Measurements from ENCODE around the gene SORCS2.
A peak's percentile ranks its signal among the peaks of the same experiment; 100 is the strongest.

The SORCS2 gene

DNA sequence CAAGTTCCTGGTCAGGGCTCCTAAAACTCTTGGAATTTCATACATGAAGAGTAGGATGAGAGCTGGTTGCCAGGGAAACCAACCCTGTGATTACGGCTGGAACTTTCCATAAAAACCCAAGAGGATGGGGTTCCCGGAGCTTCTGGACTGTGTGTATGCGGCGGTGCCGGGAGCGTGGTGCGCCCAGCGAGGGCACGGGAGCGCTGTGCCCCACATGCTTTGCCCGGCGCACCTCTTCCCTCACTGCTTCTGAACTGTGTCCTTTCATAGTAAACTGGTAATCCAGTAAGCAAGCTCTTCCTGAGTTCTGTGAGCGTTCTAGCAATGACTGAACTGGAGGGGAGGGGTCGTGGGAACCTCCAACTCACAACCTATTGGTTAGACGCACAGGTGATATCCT is 594.7 kb downstream of the SORCS2 start:
- no peak overlapping the region for H2AFZ ChIP-seq (ENCODE audit: low read length)
- no peaks in the 10 kb centered on the region for H3K79me2 ChIP-seq (ENCODE audit: insufficient read depth, low read length)
- no peaks in the 10 kb centered on the region for H3K9me3 ChIP-seq (ENCODE audit: low read length)
- no peaks in the 10 kb centered on the region for H3K36me3 ChIP-seq (ENCODE audit: insufficient read depth, low read length)
- peaks cover 81% of the 10 kb centered on the region for H3K4me1 ChIP-seq (ENCODE audit: insufficient read depth, low read length, severe bottlenecking)
- H3K9ac ChIP-seq (ENCODE audit: low read length): no peak overlapping the region; the same call in 1 of the 2 replicates
- H3K4me3 ChIP-seq (ENCODE audit: low read depth, low read length, poor library complexity, severe bottlenecking): no peak overlapping the region
- H3K9me2 ChIP-seq (ENCODE audit: low read depth, low read length): no peaks in the 10 kb centered on the region
- H3K27ac ChIP-seq (ENCODE audit: low read depth, low read length, poor library complexity, severe bottlenecking): peak overlapping the region; percentile 83
- H4K20me1 ChIP-seq (ENCODE audit: insufficient read depth, low read length): no peaks in the 10 kb centered on the region
- no peaks in the 10 kb centered on the region for H3F3A ChIP-seq (ENCODE audit: insufficient read depth, low read length)
- TF ChIP-seq, protein P1, sequence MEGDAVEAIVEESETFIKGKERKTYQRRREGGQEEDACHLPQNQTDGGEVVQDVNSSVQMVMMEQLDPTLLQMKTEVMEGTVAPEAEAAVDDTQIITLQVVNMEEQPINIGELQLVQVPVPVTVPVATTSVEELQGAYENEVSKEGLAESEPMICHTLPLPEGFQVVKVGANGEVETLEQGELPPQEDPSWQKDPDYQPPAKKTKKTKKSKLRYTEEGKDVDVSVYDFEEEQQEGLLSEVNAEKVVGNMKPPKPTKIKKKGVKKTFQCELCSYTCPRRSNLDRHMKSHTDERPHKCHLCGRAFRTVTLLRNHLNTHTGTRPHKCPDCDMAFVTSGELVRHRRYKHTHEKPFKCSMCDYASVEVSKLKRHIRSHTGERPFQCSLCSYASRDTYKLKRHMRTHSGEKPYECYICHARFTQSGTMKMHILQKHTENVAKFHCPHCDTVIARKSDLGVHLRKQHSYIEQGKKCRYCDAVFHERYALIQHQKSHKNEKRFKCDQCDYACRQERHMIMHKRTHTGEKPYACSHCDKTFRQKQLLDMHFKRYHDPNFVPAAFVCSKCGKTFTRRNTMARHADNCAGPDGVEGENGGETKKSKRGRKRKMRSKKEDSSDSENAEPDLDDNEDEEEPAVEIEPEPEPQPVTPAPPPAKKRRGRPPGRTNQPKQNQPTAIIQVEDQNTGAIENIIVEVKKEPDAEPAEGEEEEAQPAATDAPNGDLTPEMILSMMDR (IDR thresholded peaks at IDR 0.05; ENCODE audit: low read length): no peak
- no peak for TF ChIP-seq EZH2 (IDR thresholded peaks at IDR 0.05; ENCODE audit: borderline replicate concordance, low read length)
- H3K4me2 ChIP-seq (ENCODE audit: low read length): peak overlapping the region; percentile 54; the same call in 1 of the 2 replicates
- no peaks in the 10 kb centered on the region for H3K27me3 ChIP-seq (ENCODE audit: insufficient read depth, low read length)

DNA sequence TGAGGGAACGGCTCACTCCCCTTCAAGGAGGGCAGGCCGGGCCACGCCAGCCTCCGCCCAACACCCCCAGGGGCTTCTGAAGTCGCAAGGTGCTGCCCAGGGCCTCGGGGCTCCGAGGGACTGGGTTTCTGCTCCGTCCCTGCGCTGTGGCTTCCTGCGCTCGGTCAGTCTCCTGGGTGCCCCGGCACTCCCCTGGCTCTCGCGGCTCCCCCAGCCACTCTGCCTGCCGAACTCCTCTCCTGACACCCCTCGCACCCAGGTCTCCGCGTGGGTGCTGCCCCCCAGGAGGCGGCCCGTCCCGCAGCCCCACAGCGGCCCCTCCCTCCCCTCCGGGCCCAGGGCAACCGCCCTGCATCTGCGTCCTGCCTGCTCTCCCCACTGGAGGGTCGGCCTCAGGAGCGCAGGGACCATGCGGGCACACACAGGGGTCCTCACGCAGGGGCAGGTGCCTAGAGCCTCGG is 595.4 kb downstream of the SORCS2 start:
- H3K4me1 ChIP-seq (ENCODE audit: insufficient read depth, low read length, severe bottlenecking): peaks cover 81% of the 10 kb centered on the region
- no peak for TF ChIP-seq EZH2 (IDR thresholded peaks at IDR 0.05; ENCODE audit: borderline replicate concordance, low read length)
- TF ChIP-seq, protein P1 (IDR thresholded peaks at IDR 0.05; ENCODE audit: low read length): no peak
- no peak overlapping the region for H3K9ac ChIP-seq (ENCODE audit: low read length)
- no peaks in the 10 kb centered on the region for H3K9me3 ChIP-seq (ENCODE audit: low read length)
- H3K27me3 ChIP-seq (ENCODE audit: insufficient read depth, low read length): no peaks in the 10 kb centered on the region
- H3K4me2 ChIP-seq (ENCODE audit: low read length): no peak overlapping the region
- no peaks in the 10 kb centered on the region for H4K20me1 ChIP-seq (ENCODE audit: insufficient read depth, low read length)
- no peaks in the 10 kb centered on the region for H3K79me2 ChIP-seq (ENCODE audit: insufficient read depth, low read length)
- H3K4me3 ChIP-seq (ENCODE audit: low read depth, low read length, poor library complexity, severe bottlenecking): no peak overlapping the region
- H3K27ac ChIP-seq (ENCODE audit: low read depth, low read length, poor library complexity, severe bottlenecking): no peak overlapping the region
- no peaks in the 10 kb centered on the region for H3F3A ChIP-seq (ENCODE audit: insufficient read depth, low read length)
- H3K36me3 ChIP-seq (ENCODE audit: insufficient read depth, low read length): no peaks in the 10 kb centered on the region
- no peaks in the 10 kb centered on the region for H3K9me2 ChIP-seq (ENCODE audit: low read depth, low read length)
- H2AFZ ChIP-seq (ENCODE audit: low read length): no peak overlapping the region

DNA sequence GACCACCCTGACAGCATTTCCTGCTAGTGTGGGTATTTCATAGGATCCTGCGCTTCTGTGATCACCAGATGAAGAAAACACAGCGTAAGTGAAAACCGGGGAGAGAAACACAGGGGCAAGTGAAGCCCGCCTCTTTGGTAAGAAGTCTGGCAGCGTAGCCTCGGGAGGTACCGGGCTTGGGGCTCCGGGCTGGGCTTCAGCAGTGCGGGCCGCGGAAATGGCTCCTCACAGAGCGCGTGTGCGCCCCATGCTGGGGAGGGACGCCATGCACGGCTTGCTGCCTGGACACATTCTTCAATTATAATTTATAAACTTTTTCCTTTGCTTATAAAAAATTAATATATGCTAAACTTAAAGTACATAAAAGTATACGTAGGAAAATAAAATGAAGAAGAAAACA is 595.9 kb downstream of the SORCS2 start:
- H3F3A ChIP-seq (ENCODE audit: insufficient read depth, low read length): no peaks in the 10 kb centered on the region
- no peak for TF ChIP-seq EZH2 (IDR thresholded peaks at IDR 0.05; ENCODE audit: borderline replicate concordance, low read length)
- TF ChIP-seq, protein P1 (IDR thresholded peaks at IDR 0.05; ENCODE audit: low read length): no peak
- no peak overlapping the region for H3K27ac ChIP-seq (ENCODE audit: low read depth, low read length, poor library complexity, severe bottlenecking)

More for the DNA sequence above, 595.9 kb downstream of the SORCS2 start:
- no peak overlapping the region for H3K4me3 ChIP-seq (ENCODE audit: low read depth, low read length, poor library complexity, severe bottlenecking)
- H3K27me3 ChIP-seq (ENCODE audit: insufficient read depth, low read length): no peaks in the 10 kb centered on the region
- H2AFZ ChIP-seq (ENCODE audit: low read length): no peak overlapping the region
- H3K4me1 ChIP-seq (ENCODE audit: insufficient read depth, low read length, severe bottlenecking): peaks cover 84% of the 10 kb centered on the region
- H3K9me3 ChIP-seq (ENCODE audit: low read length): no peaks in the 10 kb centered on the region
- no peaks in the 10 kb centered on the region for H3K79me2 ChIP-seq (ENCODE audit: insufficient read depth, low read length)
- no peaks in the 10 kb centered on the region for H4K20me1 ChIP-seq (ENCODE audit: insufficient read depth, low read length)
- no peaks in the 10 kb centered on the region for H3K9me2 ChIP-seq (ENCODE audit: low read depth, low read length)
- no peak overlapping the region for H3K9ac ChIP-seq (ENCODE audit: low read length)
- no peak overlapping the region for H3K4me2 ChIP-seq (ENCODE audit: low read length)
- H3K36me3 ChIP-seq (ENCODE audit: insufficient read depth, low read length): no peaks in the 10 kb centered on the region

Measured in OCI-LY1 (cell line).